GM18517 (cell line): Measurements from ENCODE around the gene ADGRG2.
"Not testable (repeated sequence)": the region's sequence is repeated elsewhere in the genome, so short reads cannot be mapped to it uniquely, and the experiment has no call there.

Experiments used
- ATAC-seq: cut with Tn5 transposase; IDR thresholded peaks from one replicate; pipeline ENCODE4 v1.9.1; 2021; ENCODE audit warnings: mild to moderate bottlenecking, moderate library complexity; ENCODE audit not compliant: unreplicated experiment

The ADGRG2 gene

DNA sequence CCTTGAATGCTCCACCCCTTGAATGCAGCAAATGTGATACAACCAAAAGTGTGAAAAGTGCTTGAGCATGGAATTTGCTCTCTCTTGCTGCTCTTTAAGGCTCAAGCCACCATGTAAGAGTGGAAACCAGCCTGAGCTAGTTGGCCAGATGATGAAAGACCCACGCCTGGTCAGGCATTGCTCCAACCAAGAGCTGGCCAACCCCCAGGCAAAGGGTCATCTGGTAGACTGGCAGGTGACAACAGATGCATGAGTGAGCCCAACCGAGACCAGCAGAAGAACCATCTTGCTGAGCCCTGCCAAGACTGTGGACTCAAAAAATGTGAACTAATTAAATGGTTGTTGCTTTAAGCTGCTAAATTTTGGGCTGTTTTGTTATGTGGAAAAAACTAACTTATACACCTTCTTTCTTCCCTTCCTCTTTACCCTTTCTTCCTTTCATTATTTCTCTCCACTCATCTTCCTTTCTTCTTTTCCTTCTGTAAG lies 32.7 kb downstream of the ADGRG2 start:
- ATAC-seq = no peak

DNA sequence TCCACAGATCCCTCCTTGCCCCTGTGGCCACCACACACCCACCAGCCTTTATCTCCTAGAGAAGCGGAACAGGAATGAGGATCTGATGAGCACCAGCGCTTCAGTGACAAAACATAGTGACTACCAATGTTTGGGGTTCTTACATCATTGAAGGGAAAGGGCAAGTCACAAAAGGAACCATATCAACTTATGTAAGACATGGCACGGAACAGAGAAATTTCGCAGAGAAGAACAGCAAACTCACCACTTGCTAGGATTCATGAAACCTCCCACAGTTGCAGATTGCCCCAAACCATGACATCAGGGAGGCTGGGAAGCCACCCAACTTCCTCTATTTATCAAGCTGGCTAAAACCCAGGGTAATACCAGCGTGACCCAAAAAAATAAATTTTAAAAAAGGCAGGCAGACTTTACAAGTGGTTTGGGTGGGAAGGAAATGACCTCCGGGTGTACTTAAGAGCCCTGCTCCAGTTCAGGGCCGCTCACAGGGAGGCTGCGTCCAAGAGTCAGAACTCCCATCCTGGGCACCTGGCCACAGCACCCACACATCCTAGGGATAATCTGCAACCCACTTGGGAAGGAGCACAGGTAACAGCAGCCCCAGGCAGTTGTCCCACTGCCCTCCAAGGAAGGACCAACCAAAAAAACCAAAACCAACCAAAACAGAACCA lies 36.0 kb downstream of the ADGRG2 start:
- no peak for ATAC-seq

DNA sequence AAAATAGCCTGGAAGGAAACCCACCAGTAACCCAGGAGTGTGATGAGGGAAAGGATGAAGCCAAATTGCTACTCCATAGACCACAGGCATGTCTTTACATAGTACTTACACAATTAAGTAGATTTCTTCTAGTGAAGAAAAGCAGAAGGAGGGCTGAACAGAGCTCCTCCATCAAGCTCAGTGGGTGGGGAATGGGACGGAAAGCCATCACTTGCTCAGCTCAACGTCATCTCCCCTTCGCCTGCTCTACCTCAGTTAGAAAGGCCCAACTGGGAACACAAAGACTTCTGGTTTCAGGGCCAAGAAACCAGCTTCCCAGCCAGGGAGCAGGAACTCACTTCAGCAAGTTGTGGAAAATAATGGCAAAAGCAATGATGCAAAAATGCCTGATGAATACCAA lies 36.6 kb downstream of the ADGRG2 start:
- no peak for ATAC-seq

DNA sequence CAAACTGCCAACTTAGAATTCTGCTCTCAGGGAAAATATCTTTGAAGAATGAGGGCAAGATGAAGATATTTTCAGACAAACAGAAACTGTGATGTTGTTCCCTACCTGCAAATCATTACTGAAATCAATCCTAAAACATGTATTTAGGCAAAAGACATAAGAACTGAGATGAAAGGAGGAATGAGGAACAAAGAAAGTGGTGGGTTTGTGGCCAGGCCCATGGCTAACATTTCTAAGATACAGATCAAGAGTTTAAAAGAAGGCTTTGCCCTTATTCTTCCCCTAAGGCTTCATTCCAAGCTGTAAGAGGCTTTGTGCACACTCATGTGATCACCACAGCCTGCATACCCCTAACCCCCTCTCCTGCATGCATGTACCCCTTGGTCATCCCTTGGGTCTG lies 46.5 kb downstream of the ADGRG2 start:
- no peak for ATAC-seq

DNA sequence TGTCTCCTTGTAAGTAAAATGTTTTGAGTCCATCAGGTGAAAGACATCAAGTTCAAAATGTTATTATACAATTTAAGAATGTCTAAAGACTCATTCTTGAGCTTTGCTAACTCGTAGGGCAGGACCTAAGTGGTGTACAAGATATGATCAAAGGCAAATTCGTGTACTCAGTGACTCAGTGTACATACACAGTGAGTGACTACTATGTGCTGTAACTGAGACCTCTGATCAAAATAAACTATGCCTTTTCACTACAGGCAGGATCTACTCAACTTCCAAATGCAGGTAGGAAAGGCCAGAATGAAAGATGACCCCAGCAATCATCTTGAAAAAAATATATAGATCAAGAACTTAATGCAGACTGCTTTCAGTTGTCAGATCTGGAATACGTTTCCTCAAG lies 49.9 kb downstream of the ADGRG2 start:
- no peak for ATAC-seq

DNA sequence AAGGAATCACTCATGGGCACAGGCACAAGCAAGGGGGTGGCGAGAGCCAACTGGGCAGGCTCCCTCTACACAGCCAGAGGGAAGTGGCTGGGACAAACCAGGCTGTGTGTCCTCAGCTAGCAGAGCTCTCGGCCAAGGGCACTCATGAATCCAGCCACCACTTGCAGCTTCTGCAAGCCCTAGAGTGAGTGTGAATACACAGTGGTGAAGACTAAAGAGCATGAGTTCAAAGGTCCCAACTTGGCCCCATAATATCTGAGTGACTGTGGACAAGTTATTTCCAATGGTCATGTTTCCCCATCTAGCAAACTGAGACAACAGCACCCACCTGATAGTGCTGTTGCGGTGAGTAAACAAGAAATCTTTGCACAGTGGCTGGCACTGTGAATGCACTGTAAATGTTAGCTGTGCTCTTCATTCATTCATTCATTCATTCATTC lies 51.7 kb downstream of the ADGRG2 start:
- no peak for ATAC-seq

DNA sequence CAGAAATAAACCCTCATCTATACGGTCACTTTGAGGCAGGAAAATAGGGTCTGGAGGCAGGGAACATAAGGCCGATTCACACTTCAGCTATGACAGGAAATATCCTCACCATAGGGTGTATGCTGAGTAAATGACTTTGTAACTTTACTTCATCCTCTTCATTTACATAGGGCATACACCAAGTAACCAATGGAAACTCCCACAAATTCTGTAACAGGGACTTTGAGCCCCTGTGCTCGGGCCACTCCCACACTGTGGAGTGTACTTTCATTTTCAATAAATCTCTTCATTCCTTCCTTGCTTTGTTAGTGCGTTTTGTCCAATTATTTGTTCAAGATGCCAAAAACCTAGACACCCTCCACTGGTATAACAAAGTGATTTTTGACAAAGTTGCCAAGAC lies 55.3 kb downstream of the ADGRG2 start:
- ATAC-seq = not testable (repeated sequence)

DNA sequence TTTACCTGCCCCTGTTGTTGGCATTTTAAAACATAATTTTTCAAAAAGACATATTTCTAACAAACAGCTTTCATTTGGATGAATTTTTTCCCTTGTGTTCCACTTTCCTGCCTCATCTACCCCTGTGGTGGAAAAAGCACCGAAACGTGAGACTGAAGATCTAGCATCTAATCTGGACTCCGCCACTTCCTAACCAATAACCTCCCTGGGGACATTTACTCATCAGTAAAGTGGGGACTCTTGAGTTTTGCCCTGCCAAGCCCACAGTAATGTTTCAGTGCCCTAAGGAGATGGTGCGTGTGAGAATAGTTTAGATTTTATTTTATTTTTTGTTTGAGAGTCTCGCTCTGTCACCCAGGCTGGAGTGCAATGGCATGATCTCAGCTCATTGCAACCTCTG lies 56.7 kb downstream of the ADGRG2 start:
- no peak for ATAC-seq

DNA sequence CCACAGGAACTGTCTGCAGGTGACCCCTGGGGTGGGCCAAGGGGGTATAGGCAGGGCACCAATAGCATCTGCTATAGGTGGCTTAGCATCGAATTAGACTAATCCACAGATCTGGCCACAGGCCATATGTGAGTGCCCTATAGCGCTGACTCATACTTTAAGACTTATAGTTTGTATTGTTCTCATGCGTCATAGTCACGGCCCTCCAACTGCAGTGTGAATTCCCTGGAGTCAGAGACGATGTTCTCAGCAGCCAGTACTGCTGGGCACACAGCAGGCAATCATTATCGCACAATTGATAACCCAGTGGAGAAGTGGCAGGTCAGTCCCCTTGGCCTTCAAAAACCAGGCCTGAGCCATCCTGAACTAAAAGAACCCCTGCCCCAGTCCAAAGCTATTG lies 58.1 kb downstream of the ADGRG2 start:
- ATAC-seq = no peak

DNA sequence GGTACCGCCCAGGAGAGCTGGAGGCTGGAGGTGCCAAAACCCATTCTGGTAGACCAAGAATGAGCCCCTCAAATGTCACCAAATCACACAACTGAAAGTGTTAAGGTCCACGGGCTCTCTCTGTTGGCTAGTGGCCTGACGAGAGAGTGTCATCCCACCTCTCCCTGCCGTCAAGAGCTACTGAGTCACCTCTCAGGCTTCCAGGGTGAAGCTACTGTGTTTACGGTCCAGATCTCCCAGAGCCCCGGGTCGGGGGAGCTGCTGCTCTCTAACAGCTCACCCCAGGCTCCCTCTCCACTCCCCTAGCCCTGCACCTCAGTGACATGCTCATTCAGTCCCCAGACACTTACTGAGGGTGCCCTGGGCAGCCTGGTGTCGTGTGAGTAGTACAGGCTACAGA lies 59.2 kb downstream of the ADGRG2 start:
- no peak for ATAC-seq

DNA sequence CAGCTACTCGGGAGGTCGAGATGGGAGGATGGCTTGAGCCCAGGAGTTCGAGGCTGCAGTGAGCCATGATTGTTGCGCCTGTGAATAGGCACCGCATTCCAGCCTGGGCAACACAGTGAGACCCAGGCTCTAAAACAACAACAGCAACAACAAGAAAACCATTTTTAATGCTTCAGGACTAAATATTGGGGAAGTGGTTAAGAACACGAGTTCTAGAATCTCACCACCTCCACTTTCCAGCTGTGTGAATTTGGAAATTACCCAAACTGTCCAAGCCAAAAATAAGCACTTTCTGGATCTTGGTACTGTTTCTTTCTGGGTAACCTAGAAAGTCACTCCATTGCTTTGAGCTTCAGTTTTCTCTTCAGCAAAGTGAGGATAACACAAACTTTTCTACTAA lies 63.2 kb downstream of the ADGRG2 start:
- no peak for ATAC-seq

DNA sequence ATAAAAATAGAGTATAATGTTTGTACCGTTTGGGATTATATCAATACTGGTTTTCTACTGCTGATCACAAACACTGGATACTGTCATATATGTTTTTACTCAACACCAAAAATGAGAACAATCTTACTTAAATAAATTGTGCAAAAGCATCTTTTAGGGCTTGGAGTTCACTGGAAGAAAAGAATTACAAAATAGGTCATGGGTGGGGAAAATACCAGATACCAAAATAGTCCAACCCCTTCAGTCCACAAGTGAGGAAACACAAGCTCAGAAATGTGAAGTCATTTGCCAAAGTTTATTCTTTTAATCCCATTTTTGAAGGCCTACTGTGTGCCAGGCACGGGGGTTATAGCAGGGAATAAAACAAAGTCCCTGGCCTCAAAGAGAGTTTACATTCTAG lies 64.4 kb downstream of the ADGRG2 start:
- ATAC-seq = no peak

DNA sequence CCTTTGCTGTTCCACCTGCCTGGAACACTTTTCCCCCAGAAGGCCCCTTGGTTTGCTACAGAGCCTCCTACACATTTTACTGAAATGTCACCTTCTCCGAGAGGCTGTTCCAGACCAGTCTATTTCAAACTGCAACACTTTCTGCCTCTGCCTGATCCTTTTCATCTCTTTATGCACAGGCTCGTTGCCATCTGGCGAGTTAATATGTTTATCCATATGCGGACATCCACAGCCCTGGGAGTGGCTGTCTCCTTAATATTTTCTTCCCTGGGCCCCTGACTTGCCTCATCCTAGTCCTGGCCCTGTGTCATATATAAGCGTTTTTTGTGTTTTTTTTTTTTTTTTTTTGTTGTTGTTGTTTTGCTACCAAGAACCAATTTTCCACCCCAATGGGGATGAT lies 73.2 kb downstream of the ADGRG2 start:
- ATAC-seq = no peak

DNA sequence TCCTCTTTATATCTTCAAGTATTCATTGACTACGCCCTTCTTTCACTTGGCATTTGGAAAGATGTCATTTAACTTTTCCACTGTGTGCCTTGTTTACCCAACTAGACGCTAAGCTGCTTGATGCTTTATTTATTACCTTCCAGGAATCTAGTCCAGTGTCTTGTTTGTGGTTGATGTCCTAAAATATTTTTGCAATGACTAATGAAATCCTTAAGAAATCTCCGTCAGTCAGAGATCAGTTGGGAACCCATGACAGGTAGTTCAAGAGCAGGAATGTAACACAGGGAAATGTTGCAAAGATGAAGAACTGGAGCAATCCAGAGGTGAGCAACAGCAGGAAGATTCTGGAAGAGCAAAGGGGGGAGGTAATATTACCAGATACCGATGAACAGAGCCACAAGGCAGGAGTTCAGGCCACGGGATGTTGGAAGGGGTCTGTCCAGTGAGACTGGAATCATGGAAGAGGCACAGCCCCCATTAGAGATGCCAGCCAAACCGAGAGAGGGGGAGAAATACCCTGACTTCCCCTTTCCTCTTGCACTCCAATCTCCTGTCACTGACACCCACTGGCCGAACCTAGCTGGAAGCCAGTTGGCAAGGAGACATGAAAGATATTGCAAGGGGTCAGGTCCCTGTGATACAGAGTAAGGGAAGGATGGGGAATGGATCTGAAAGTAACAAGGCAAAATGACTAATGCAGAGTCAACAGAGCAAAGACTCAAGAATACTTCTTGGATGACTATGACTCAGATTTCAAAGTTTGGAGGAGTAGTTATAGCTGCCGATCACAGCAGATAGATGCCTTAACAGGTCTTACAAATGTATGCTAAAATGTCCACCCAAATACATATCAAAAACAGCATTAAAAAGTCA lies 75.7 kb downstream of the ADGRG2 start:
- ATAC-seq = no peak

DNA sequence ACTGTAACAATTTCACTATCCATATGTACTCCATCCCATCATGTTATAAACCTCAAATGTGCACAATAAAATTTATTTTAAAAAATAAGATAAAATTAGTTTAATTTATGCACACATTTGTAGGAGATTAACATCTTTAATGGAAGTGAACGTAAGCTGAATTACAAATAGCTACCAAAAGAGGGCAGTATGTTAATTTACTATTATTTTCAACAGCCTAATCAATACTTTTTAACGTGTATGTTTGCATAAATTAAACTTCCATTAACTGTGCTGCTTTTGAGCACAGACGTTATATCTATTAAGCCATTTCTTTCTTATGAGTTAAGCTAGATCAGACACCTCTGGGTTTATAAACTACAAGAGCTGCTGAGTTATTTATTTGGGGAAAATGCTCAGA lies 81.9 kb downstream of the ADGRG2 start:
- ATAC-seq = no peak

DNA sequence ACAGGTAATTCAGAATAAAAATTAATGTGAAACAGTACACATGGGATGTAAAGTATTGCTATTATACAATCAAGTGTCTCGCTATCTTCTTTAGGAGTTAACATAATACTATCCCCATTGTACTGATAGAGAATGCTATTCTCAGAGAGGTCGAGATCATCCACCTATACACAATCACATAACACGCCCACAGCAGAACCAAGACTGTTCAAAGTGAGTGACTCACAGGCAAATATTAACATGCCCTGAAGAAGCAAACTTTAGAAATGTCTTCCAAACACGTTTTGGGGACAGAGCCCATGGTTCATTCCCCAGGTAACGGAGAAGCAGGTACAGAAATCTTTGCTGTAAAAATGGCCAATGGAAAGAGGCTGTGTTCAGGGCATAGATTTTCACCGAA lies 88.2 kb downstream of the ADGRG2 start:
- ATAC-seq = no peak

DNA sequence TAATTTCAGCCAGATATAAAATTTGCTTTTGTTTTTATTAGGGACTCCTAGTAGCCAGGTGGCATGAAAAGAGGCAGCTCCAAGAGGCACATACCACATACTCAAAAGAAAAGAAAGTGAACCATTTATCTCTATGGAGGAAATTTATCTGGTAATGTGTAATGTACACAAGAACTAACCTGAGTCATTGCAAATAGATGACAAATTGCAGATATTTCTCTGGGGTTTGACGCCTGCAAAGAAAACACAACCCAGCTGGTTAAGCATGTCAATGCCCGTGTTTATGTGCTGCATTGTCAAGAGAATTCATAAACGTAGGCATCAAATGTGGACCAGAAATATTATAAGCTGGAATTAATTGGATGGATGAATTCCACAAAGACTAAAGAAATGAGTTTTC lies 91.5 kb downstream of the ADGRG2 start:
- ATAC-seq = no peak

DNA sequence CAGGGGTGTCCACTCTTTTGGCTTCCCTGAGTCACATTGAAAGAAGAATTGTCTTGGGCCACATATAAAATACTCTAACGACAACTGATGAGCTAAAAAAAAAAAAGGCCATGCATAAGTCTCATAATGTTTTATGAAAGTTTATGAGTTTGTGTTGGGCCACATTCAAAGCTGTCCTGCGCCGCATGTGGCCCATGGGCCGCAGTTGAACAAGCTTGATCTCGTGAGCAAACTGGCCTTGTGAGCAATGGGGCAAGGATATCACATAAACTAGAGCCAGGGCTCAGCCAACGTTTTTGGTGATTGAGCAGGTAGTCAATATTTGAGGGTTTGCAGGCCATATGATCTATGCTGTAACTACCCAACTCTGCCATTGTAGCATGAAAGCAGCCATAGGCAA lies 93.7 kb downstream of the ADGRG2 start:
- ATAC-seq = no peak

DNA sequence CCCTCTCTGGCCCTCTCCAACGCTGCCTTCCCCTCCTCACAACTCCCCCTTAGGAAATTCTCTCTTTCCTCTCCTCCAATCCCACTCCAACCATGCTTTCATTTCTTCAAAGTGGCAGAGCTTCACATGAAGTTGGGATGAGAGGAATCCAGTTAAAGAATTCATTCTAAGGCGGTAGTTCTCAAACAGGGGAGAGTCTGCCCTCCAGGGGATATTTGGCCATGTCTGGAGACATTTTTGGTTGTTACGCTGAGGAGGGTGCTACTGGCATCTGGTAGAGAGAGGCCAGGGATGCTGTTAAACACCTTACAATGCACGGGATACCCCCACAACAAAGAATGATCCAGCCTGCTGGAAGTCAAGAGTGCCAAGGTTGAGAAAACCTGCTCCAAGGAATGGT lies 97.9 kb downstream of the ADGRG2 start:
- ATAC-seq = no peak

DNA sequence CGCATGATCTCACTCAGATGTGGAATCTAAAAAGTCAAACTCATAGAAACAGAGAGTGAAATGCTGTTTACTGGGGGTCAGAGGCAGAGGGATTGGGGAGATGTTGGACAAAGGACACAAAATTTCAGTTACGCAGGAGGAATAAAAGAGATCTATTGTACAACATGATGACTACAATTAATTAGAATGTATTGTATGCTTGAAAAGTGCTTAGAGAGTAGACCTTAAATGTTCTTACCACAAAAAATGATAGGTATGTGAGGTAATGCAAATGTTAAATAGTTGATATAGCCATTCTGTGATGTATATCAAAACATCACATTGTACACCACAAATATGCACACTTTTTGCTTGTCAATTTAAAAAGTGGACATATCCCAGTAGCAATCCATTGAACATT lies 102.3 kb downstream of the ADGRG2 start:
- no peak for ATAC-seq

DNA sequence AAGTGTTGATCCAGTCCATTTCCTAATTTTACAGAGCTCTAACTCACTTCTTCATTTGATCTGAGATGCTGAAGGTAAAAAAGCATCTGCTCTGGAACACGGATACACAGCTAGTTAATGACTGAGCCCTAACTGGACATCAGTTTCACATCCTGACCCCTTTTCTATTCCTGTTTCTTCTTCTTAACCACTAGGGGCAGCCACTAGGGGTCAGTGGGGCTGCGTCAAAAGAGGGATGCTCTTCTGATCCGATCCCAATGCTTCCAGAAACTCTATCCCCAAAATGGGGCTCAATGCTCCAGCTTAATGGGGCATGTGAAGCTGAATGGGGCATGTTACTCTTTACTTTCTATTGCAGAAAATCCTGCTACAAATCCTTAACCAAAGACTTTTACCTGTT lies 105.0 kb downstream of the ADGRG2 start:
- no peak for ATAC-seq

DNA sequence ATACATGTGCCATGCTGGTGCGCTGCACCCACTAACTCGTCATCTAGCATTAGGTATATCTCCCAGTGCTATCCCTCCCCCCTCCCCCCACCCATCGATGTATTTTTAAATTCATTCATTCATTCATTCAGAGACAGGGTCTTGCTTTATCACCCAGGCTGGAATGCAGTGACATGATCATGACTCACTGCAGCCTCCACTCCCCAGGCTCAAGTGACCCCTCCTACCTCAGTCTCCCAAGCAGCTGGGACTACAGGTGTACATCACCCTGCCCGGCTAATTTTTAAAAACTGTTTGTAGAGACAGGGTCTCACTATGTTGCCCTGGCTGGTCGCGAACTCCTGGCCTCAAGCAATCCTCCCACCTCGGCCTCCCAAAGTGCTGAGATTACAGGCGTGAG lies 105.7 kb downstream of the ADGRG2 start:
- not testable (repeated sequence) for ATAC-seq
